K562 (cell line): ENCODE measurements around the gene CD72. TPM values are rescaled to one million over a fixed set of nuclear protein-coding genes. Genes with fewer than 3 reads are reported as not detected.

Experiments
- HNRNPUL1 ChIP-seq: fragments of 200-400 bp; formaldehyde crosslinking; IDR thresholded peaks from 2 replicates; pipeline ENCODE4 v1.6.1; 2017; ENCODE audit warnings: low read length
- NKRF ChIP-seq: fragments of 450-650 bp; IDR thresholded peaks from 2 replicates; pipeline ENCODE4 v1.6.1; 2016; ENCODE audit warnings: borderline replicate concordance
- RFX5 ChIP-seq: IDR thresholded peaks from 2 replicates; pipeline ENCODE4 v1.6.1; 2011; ENCODE audit warnings: low read depth, mild to moderate bottlenecking, improper control_type of control experiment, low read length
- RUNX1 ChIP-seq: sonication (generic); IDR thresholded peaks from 2 replicates; pipeline ENCODE4 v1.6.1; 2016; ENCODE audit warnings: antibody characterized with exemption, low read depth
- SLC30A9 ChIP-seq: fragments of 250-450 bp; sonication (Bioruptor Pico); IDR thresholded peaks from 2 replicates; pipeline ENCODE4 v1.8.0; 2022; ENCODE audit warnings: mild to moderate bottlenecking, moderate library complexity
- TAF15 ChIP-seq: fragments of 200-400 bp; formaldehyde crosslinking; IDR thresholded peaks from 2 replicates; pipeline ENCODE4 v1.6.1; 2017; ENCODE audit warnings: mild to moderate bottlenecking, low read depth, low read length, moderate library complexity
- TCF3 ChIP-seq: sonication (generic); formaldehyde crosslinking; IDR thresholded peaks from 2 replicates; pipeline ENCODE4 v1.4.0; 2020; ENCODE audit warnings: mild to moderate bottlenecking, missing genetic modification reagents
- ZBTB12 ChIP-seq: fragments of 250-450 bp; sonication (Bioruptor Pico); IDR thresholded peaks from 2 replicates; pipeline ENCODE4 v1.4.0; 2020
- ZKSCAN1 ChIP-seq: fragments of 150-350 bp; IDR thresholded peaks from 2 replicates; pipeline ENCODE4 v1.6.1; 2016; ENCODE audit warnings: low read depth, low read length
- ZNF146 ChIP-seq: IDR thresholded peaks from one replicate; pipeline ENCODE4 v1.6.1; 2018; ENCODE audit warnings: missing compliant biosample characterization; ENCODE audit not compliant: unreplicated experiment
- ZNF253 ChIP-seq: fragments of 250-450 bp; sonication (Bioruptor Pico); conservative IDR thresholded peaks from 2 replicates; pipeline ENCODE4 v1.6.1; 2021; ENCODE audit warnings: mild to moderate bottlenecking
- ZNF347 ChIP-seq: fragments of 450-650 bp; formaldehyde crosslinking; IDR thresholded peaks from 2 replicates; pipeline ENCODE4 v1.4.0; 2020; ENCODE audit warnings: low read depth, mild to moderate bottlenecking, moderate library complexity
- polyA plus RNA-seq, 8 experiments: library from polyadenylated mRNA; depleted of rRNA in 4 of 8; stranded (reverse) in 5 of 8; unstranded in 3 of 8; fragments of >200 nt; fragmentation: Nextera tagmentation in 2 of 8; fragmentation: Illumina TruSeq in 1 of 8; extraction: Ambion mirVana in 2 of 8; extraction: Trizol in 1 of 8; gene quantifications; 2 replicates each; pipeline versions ENCODE4 v1.2.1 to v1.2.3, GENCODE V29; 2011 to 2014; ENCODE audit warnings: inconsistent platforms in 1 of 8, missing spikeins in 1 of 8
- total RNA-seq, 7 experiments: library from RNA; depleted of rRNA in 6 of 7; stranded (reverse); fragments of >200 nt in 6 of 7; fragmentation: Illumina TruSeq in 2 of 7; extraction: Trizol in 2 of 7; gene quantifications; 2 replicates each; pipeline versions ENCODE4 v1.2.1 to v1.2.3, GENCODE V29; 2011 to 2021; ENCODE audit warnings: low replicate concordance in 1 of 7
- TF ChIP-seq, protein P1 (sequence below), 2 experiments: fragments of 450-650 bp; formaldehyde crosslinking in 1 of 2; IDR thresholded peaks; 2 replicates each; pipeline versions ENCODE4 v1.4.0 to v1.6.1; 2014 to 2020; ENCODE audit warnings: mild to moderate bottlenecking in 2 of 2, borderline replicate concordance in 1 of 2, low read depth in 1 of 2
- TF ChIP-seq, protein P2 (sequence below): fragments of 250-450 bp; sonication (Bioruptor Pico); IDR thresholded peaks from 2 replicates; pipeline ENCODE4 v1.5.0; 2020; ENCODE audit warnings: mild to moderate bottlenecking

Gene CD72
- total and polyA plus RNA-seq, 9 of the 15 experiments (the other 6 are each of a cell fraction or from before 2014, with no cell fraction given) = 0.11 to 0.78 (median 0.27) TPM; not detected in 1

DNA sequence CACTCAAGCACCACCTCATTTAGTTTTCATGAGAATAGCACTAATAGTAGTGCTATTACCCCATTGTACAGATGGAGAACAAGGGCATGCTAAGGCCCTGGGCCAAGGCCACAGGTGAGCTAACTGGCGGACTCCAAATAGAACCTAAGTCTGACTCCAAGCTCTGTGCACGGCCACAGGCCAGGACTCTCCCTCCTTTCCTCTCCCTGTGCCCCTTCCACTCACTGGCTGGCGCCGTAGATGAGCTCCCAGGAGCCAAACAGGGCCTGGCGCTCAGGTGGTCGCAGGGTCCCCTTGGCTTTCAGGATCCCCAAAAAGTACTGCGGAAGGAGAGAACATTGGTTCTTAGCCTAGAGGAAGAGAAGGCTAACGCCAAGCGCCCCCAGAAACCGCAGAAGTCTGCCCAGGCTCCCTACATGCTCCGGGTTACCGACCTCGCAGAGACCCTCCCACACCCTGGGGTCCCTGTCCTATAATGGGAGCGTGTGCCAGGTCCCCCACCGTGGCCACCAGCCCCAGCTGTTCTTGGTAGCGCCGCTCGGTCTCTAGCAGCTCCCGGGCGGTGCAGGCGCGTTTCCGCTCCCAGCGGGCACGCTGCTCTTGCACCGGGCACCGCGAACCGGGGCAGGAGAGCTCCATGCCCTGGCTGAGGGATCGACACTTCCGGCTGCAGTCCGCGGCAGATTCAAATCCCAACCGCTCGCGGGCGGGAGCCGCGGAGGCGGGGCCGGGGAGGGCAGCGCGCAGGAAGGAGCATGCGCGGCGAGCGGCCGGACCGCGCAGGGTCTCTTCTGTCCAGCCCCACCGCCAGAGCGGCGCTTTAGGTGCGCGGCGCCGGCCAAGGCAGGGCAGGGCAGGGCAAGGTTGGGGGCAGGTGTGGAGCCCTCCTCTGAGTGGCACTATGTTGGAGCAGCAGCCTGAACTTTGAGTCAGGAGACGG lies 46.6 kb upstream of the CD72 start, which contains the start of gene ARHGEF39 (continued):
- TF ChIP-seq, protein P1, sequence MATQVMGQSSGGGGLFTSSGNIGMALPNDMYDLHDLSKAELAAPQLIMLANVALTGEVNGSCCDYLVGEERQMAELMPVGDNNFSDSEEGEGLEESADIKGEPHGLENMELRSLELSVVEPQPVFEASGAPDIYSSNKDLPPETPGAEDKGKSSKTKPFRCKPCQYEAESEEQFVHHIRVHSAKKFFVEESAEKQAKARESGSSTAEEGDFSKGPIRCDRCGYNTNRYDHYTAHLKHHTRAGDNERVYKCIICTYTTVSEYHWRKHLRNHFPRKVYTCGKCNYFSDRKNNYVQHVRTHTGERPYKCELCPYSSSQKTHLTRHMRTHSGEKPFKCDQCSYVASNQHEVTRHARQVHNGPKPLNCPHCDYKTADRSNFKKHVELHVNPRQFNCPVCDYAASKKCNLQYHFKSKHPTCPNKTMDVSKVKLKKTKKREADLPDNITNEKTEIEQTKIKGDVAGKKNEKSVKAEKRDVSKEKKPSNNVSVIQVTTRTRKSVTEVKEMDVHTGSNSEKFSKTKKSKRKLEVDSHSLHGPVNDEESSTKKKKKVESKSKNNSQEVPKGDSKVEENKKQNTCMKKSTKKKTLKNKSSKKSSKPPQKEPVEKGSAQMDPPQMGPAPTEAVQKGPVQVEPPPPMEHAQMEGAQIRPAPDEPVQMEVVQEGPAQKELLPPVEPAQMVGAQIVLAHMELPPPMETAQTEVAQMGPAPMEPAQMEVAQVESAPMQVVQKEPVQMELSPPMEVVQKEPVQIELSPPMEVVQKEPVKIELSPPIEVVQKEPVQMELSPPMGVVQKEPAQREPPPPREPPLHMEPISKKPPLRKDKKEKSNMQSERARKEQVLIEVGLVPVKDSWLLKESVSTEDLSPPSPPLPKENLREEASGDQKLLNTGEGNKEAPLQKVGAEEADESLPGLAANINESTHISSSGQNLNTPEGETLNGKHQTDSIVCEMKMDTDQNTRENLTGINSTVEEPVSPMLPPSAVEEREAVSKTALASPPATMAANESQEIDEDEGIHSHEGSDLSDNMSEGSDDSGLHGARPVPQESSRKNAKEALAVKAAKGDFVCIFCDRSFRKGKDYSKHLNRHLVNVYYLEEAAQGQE (IDR thresholded peaks at IDR 0.05; ENCODE audit: borderline replicate concordance) = peak; percentile 37; the same call in 1 of the 2 replicates
- TF ChIP-seq, protein P1 (CRISPR knock-in tag; IDR thresholded peaks at IDR 0.05; ENCODE audit: low read depth) = no peak
- TF ChIP-seq TCF3 (CRISPR knock-in tag) (no peak), SLC30A9 (CRISPR knock-in tag) (no peak), ZNF253 (CRISPR knock-in tag) (no peak), HNRNPUL1 (no peak), ZBTB12 (CRISPR knock-in tag) (no peak), RUNX1 (no peak), NKRF (peak; percentile 80; the same call in 1 of the 2 replicates), TAF15 (no peak), ZNF347 (CRISPR knock-in tag) (no peak), RFX5 (no peak), ZNF146 (no peak), ZKSCAN1 (no peak)
- TF ChIP-seq, protein P2, sequence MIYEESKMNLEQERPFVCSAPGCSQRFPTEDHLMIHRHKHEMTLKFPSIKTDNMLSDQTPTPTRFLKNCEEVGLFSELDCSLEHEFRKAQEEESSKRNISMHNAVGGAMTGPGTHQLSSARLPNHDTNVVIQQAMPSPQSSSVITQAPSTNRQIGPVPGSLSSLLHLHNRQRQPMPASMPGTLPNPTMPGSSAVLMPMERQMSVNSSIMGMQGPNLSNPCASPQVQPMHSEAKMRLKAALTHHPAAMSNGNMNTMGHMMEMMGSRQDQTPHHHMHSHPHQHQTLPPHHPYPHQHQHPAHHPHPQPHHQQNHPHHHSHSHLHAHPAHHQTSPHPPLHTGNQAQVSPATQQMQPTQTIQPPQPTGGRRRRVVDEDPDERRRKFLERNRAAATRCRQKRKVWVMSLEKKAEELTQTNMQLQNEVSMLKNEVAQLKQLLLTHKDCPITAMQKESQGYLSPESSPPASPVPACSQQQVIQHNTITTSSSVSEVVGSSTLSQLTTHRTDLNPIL (CRISPR knock-in tag) = no peak
